ENCODE results near the gene TGFBRAP1.
A peak's percentile ranks its signal among the peaks of the same experiment; 100 is the strongest.

TGFBRAP1 gene

DNA sequence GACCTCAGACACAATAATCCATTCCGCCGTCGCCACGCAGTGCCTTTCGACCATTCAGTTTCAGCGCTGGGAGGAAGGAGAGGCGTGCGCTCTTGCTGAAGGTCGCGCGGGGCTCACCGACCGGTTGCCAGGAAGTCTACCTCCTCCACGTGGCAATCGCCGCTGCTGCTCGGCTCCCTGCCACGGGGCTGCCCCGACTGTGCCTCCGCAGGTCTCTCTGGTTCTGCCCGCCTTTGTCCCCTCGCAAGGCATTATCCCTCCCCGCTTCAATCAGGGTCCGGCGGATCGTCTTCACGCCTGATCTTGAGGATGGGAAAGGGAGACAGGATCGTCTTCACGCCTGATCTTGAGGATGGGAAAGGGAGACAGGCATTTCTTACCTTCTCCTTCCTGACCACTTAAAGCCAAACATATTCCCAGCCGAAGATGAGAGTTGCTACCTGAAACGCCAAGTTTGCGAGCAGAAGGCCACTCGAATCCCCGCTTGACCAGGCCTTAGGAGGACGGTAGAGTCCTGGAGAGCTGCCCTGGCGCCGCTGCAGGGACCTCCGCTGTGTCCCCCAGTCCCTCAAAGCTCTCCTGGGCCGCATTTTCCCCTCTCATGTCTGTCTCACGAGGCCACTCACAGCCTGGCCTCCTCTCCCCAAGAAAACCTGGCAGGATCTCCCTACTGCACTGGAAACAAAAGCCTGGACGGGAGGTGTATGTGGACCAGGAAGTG is 92.3 kb downstream of the TGFBRAP1 start:
- DNase-seq (ENCODE audit: low read depth), result no peak

DNA sequence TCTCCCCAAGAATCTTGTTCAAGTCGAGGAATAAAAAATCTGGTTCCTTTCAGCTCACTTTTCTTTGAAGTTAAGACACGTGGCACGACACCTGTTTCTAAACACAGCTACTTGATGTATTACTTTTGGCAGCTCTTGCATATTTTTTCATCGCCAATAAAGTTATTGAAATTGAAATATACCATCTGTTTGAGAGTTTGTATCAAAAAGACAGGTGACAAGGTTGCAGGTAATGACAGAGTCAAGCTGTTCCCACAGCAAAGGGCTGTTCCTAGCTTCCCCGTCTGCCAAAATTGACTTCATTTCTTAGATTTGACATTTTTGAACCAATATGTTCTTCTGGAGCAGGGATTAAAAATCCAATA is 93.5 kb downstream of the TGFBRAP1 start:
- no peak for DNase-seq (ENCODE audit: low read depth)

DNA sequence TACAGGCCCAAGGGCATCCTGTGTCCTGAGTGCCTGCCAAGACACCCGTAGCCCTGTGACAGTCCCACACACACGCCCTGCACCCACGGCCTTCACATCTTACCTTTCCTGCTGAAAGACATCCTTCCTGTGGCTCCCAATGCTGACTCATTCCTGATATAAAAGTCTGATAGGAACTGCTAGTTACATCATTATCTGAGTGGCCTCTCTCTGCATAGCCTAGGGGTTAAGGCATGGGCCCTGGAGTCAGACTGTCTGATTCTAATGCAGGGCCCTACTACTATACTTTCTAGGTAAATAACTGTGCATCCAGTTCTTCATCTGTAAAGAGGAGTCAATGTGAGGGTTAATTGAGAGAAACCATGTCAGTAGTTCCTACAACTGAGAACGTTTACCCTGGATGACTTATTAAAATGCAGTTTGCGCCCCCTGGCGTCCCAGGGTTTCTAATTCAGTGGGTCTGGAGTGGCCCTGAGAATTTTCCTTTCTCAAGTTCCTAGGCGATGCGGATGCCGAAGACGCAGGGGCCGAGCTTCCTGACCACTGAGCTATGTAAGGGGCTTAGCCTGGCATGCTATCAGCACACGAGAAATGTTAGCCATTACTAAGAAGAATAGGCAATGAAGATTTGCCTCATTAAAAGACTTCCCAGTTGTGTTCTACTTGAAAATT is 94.0 kb downstream of the TGFBRAP1 start:
- DNase-seq (ENCODE audit: low read depth), result peak; percentile 16

DNA sequence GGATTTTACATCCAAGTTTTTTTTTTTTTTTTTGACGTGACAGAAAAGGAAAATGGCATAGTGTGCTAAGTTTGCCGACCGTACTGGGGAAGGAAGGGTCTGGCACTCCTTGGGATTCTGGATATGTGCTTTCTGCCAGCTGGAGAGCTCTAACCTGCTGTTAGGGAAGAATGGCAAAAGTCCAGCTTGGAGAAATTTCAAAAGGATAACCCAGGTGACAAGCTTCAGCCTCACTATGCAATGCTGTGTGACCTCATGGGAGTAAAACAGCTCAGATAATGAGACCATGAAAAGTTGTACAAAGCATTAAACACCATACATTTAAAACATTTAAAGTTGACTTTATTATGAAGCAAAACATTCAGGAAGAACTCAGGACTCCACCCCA is 98.3 kb downstream of the TGFBRAP1 start:
- DNase-seq (ENCODE audit: low read depth), result no peak

DNA sequence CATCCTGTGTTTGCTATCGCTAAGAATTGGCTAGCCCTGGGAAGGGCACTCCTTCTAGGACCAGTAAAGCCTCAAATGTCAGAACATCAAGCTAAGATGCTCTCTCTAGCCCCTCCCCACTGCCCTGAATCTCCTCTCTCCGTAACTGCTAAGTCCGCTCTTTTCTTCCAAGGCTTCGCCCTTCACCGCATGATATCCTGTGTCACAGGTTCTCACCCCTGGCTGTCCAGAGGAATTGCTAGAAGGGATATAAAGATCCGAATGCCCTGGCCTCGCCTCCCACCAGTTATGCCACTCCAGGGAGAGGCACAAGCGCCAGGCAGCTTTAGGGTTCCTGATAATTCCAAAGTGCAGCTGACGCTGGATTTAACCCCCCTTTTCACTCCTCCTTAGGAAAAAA is 105.1 kb downstream of the TGFBRAP1 start:
- no peak for DNase-seq (ENCODE audit: low read depth)

DNA sequence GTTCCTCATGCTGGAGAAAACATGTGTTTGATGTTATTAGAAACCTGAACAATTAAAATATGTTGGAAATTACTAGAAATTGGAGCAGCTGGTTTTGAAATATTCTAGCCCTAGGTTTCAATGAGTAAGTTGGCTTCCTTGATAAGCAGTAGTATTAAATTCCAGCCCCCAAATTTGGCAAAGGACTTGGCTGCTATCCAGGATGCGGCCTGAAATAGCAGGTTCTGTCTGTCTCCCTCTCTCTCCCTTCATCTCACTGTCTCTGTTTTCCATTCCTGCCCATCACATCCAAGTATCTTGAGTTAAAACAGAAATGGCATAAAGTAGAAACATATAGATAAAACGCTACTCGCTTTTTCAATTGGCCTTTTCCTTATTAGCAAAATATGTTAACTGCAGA is 108.9 kb downstream of the TGFBRAP1 start:
- DNase-seq (ENCODE audit: low read depth), result no peak

DNA sequence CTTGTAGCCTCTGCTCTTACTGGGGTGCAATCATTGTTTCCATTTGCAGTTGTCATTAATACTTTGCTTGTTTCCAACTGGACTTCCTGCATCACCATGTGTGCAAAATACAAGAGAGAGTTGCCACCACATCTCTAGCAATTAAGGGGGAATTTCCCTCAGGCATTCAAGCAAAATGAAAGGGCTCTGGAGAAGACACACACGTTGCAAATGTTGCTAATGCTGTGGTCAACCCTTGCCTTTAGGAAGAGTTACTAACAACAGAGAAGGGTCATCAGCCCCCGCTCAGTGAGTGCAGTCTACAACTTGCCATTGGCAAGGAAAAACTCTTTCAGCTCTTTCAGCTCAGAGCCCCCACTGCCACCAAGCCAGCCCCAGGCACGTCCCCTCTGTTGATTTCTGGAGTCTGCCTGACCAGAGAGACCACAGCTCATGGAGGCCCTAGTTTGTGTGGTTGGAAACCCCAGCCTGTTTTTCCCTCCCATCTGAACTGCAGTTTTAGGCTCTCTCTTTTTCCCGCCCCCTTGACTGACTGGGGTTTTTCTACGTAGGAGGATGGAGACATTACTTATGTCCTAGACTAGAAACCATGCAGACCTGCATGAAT is 113.8 kb downstream of the TGFBRAP1 start:
- no peak for DNase-seq (ENCODE audit: low read depth)

All from stimulated activated CD8-positive, alpha-beta memory T cell treated with anti-CD3 and anti-CD28 coated beads, Interleukin-12 subunit alpha, Interleukin-12 subunit beta, amount 100 ng/mL, for 4 hours (primary cell).